ENCODE measurements around the gene SORL1. TPM values are rescaled to one million over a fixed set of nuclear protein-coding genes. Genes with fewer than 3 reads are reported as not detected.

The SORL1 gene
- total RNA-seq, 4 donors from 2014 or later: 7.3 to 18.8 (median 12.3) TPM

- Histone ChIP-seq H3K36me3 (no peaks in the 10 kb centered on the region), H3K9me3 (no peaks in the 10 kb centered on the region), H3K27ac (peak overlapping the region in 1 of 4 donors; percentile 30), H3K4me1 (peaks cover 0 to 17% (median 9%) of the 10 kb centered on the region in 4 donors), H3K4me3 (no peak overlapping the region), H3K27me3 (peaks cover 0 to 27% of the 10 kb centered on the region in 2 donors)
- DNase-seq (ENCODE audit: low spot score in 2 of 2): no peak
- TF ChIP-seq EP300 (IDR thresholded peaks at IDR 0.05) (no peak), CTCF (IDR thresholded peaks at IDR 0.05) (no peak), POLR2A (IDR thresholded peaks at IDR 0.05) (no peak)
- WGBS, 2 donors: 81 to 86% methylated on average over 3 of the region's 3 CpGs
These were observed 3.6 kb upstream of the SORL1 start for GRCh38 chr11:121448431-121448941.

DNA sequence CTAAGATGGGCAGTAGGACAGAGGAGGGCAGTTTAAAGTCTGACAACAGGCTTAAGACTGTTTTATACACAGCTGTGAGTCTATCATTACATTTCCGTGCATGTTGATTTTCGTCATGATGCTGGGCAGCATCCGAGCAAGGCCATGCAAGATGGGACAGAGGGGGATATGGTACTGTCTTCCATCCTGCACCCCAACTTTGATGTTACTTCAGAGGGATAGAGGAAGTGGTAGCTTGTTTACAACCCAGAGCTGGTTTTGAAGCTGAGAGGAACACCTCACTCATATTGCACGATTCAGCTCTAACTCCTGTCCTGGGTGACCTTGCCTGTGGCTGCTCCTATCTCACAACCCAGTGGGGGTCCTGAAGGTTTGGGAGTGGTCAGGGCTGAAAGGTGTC, 3.0 kb upstream of the SORL1 start:
- DNase-seq (ENCODE audit: low spot score in 2 of 2): no peak
- no peaks in the 10 kb centered on the region for H3K36me3 ChIP-seq
- H3K4me1 ChIP-seq: peaks cover 0 to 17% (median 9%) of the 10 kb centered on the region in 4 donors
- H3K4me3 ChIP-seq: no peak overlapping the region
- H3K27me3 ChIP-seq: peaks cover 0 to 27% of the 10 kb centered on the region in 2 donors
- peak overlapping the region in 1 of 4 donors; percentile 30 for H3K27ac ChIP-seq
- 86 to 90% methylated on average over 4 of the region's 4 CpGs for WGBS, 2 donors
- TF ChIP-seq EP300 (IDR thresholded peaks at IDR 0.05): no peak
- TF ChIP-seq CTCF (IDR thresholded peaks at IDR 0.05): no peak
- no peak for TF ChIP-seq POLR2A (IDR thresholded peaks at IDR 0.05)
- H3K9me3 ChIP-seq: no peaks in the 10 kb centered on the region

DNA sequence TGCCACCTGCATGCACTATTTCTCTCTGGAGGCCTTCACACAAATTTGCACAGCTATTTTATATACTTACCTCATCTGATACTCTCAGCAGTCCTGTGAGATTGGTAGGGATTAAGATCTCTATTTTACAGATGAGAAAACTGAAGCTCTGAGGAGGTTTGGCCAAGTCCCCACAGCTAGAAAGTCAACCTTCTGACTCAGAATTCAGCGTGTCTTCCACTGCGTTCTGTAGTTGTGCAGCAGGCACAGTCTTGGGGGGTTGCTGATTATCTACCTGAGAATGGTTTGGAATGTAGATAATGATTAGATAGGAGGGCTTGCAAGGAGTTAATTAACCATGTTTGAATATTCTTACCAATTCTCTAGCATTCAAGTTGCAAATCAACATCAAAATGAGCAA, 2.5 kb upstream of the SORL1 start:
- 86 to 88% methylated on average over 2 of the region's 2 CpGs for WGBS, 2 donors
- TF ChIP-seq CTCF (IDR thresholded peaks at IDR 0.05): no peak
- no peak for TF ChIP-seq EP300 (IDR thresholded peaks at IDR 0.05)
- no peak for TF ChIP-seq POLR2A (IDR thresholded peaks at IDR 0.05)
- Histone ChIP-seq H3K9me3 (no peaks in the 10 kb centered on the region), H3K4me1 (peaks cover 0 to 17% (median 9%) of the 10 kb centered on the region in 4 donors), H3K27ac (peak overlapping the region in 1 of 4 donors; percentile 78), H3K36me3 (no peaks in the 10 kb centered on the region), H3K4me3 (no peak overlapping the region), H3K27me3 (peaks cover 0 to 27% of the 10 kb centered on the region in 2 donors)
- no peak for DNase-seq (ENCODE audit: low spot score in 2 of 2)

DNA sequence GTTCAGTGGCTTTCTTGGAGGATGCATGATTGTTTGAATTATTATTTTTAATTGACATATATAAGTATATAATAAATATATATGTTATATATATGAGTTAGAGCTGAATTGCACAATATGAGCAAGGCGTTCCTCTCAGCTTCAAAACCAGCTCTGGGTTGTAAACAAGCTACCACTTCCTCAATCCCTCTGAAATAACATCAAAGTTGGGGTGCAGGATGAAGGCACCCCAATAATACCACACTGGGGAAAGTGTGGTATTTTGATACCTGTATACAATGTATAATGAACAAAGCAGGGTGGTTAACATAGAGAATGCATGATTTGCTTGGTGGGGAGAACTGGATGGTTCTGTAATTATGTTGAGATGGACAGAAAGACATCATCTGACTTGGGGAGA, 1.7 kb upstream of the SORL1 start:
- Histone ChIP-seq H3K36me3 (no peaks in the 10 kb centered on the region), H3K9me3 (no peaks in the 10 kb centered on the region), H3K27ac (peak overlapping the region in 1 of 4 donors; percentile 78), H3K4me1 (peaks cover 0 to 17% (median 9%) of the 10 kb centered on the region in 4 donors), H3K4me3 (no peak overlapping the region), H3K27me3 (peaks cover 0 to 27% of the 10 kb centered on the region in 2 donors)
- TF ChIP-seq CTCF (IDR thresholded peaks at IDR 0.05) (no peak), POLR2A (IDR thresholded peaks at IDR 0.05) (no peak), EP300 (IDR thresholded peaks at IDR 0.05) (no peak)
- WGBS, 2 donors: 78 to 79% methylated on average over 1 of the region's 1 CpG
- DNase-seq (ENCODE audit: low spot score in 2 of 2): no peak

GRCh38 chr11:121451178-121451985, 732 bp upstream of the SORL1 start:
- Histone ChIP-seq H3K27me3 (peaks cover 0 to 27% of the 10 kb centered on the region in 2 donors), H3K36me3 (no peaks in the 10 kb centered on the region), H3K4me3 (peak overlapping the region; percentile 39 to 71 (median 57)), H3K4me1 (peaks cover 0 to 17% (median 9%) of the 10 kb centered on the region in 4 donors), H3K9me3 (no peaks in the 10 kb centered on the region), H3K27ac (peak overlapping the region in 2 of 4 donors; percentile 23 to 78)
- TF ChIP-seq POLR2A (IDR thresholded peaks at IDR 0.05) (no peak), CTCF (IDR thresholded peaks at IDR 0.05) (no peak), EP300 (IDR thresholded peaks at IDR 0.05) (no peak)
- WGBS, 2 donors: 39 to 41% methylated on average over 20 to 22 of the region's 22 CpGs
- DNase-seq (ENCODE audit: low spot score in 2 of 2): no peak
